Upper lobe of left lung (tissue), 6 donors: ENCODE measurements around the gene RPL28. TPM values are rescaled to one million over a fixed set of nuclear protein-coding genes. Genes with fewer than 3 reads are reported as not detected.

Experiments used
- ATAC-seq, 2 donors: fragments of 200-7000 bp; cut with Tn5 transposase; one replicate each; pipeline ENCODE4 v1.9.1; 2022; ENCODE audit warnings: mild to moderate bottlenecking in 2 of 2, moderate library complexity in 2 of 2; ENCODE audit not compliant: low FRiP score in 2 of 2
- DNase-seq, 2 donors: peaks; one replicate each; pipeline ENCODE4 v3.0.0-alpha.2; 2019 to 2020
- H3K27ac ChIP-seq, 4 donors: fragments of 200-600 bp; sonication (generic); one replicate each; pipeline ENCODE4 v1.5.1; 2016 to 2019
- H3K27me3 ChIP-seq, 4 donors: fragments of 200-600 bp; sonication (generic); one replicate each; pipeline ENCODE4 v1.5.1; 2017 to 2019
- H3K36me3 ChIP-seq, 4 donors: fragments of 200-600 bp; sonication (generic); one replicate each; pipeline ENCODE4 v1.5.1; 2016 to 2019
- H3K4me1 ChIP-seq, 4 donors: fragments of 200-600 bp; sonication (generic); one replicate each; pipeline ENCODE4 v1.5.1; 2018 to 2019
- H3K4me3 ChIP-seq, 4 donors: fragments of 200-600 bp; sonication (generic); one replicate each; pipeline ENCODE4 v1.5.1; 2017 to 2019; ENCODE audit warnings: mild to moderate bottlenecking in 2 of 4, moderate library complexity in 1 of 4
- H3K9me3 ChIP-seq, 4 donors: fragments of 200-600 bp; sonication (generic); one replicate each; pipeline ENCODE4 v1.5.1; 2018 to 2019
- CTCF ChIP-seq, 6 experiments: fragments of 450-650 bp in 4 of 6; fragments of 200-600 bp in 2 of 6; sonication (generic) in 2 of 6; IDR thresholded peaks; one replicate each; pipeline ENCODE4 v1.5.1; 2016 to 2019; ENCODE audit warnings: antibody characterized with exemption in 6 of 6
- EP300 ChIP-seq, 4 donors: sonication (generic); formaldehyde crosslinking; IDR thresholded peaks; one replicate each; pipeline ENCODE4 v1.5.1; 2017; ENCODE audit warnings: antibody characterized with exemption in 4 of 4, control low read depth in 2 of 4
- POLR2A ChIP-seq, 4 donors: fragments of 450-650 bp; IDR thresholded peaks; one replicate each; pipeline ENCODE4 v1.5.1; 2016 to 2017; ENCODE audit warnings: antibody characterized with exemption in 4 of 4, mild to moderate bottlenecking in 2 of 4
- POLR2AphosphoS5 ChIP-seq, 2 donors: sonication (generic); formaldehyde crosslinking; IDR thresholded peaks; one replicate each; pipeline ENCODE4 v1.5.1; 2017; ENCODE audit warnings: antibody characterized with exemption in 2 of 2
- WGBS, 2 donors: methylation state at CpG; one replicate each; pipeline ENCODE4 v1.1.5; 2017 to 2018; 5-methylcytosine and 5-hydroxymethylcytosine counted together
- total RNA-seq, 6 donors: library from RNA; depleted of rRNA in 4 of 6; stranded (reverse); fragments of >200 nt in 4 of 6; gene quantifications; one replicate each; pipeline versions ENCODE4 v1.1.0 to v1.2.1, GENCODE V29; 2016 to 2021
- donor health status: DM: no; HTN: no; CAD: no; lungs with moderate emphysema.
- donor health status: DM: no; HTN: yes; CAD: no; lungs with severe emphysema.

RPL28 gene
- total RNA-seq, 6 donors from 2014 or later = 308 to 1,892 (median 534) TPM

DNA sequence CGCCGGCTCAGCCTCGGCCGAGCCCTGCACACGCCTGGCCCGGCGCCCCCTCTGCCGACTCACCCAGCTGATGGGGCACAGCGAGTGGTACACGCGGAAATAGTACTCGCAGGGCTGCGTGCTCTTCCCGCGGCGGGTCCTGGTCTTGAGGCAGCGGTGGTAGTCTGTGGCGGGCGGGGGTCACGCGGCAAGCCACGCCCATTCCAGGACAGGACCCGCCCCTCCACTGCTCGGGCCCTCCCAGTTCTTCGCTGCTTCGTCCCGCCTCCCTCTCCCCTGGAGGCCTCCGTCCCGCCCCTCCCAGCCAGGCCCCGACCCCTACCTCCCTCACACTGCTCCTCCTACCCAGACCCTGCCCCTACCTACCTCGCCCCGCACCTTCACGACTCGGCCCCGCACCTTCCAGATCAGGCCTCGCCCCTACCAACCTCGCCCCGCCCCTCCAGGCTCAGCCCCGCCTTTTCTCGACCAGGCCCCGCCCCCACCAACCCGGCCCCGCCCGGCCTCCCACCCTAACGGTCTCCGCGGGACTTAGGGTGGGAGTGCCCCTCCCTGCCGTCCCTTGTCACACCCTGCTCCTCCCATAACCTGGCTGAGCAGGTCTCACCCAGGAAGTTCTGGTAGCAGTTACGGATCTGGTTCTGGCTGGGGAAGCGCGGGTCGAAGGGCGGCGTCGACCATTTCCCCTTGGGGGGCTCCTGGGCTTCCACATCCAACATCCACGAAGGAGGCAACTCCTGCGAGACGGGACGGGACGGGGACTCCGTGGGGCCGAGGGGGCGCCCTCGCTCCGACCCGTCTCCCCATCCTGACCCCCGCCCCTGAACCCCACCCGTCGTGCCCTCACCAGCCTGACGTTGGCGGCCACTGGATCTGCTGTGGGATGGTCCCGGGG lies 31.7 kb upstream of the RPL28 start:
- Histone ChIP-seq H3K27me3 (peaks cover 2 to 36% (median 23%) of the 10 kb centered on the region in 4 donors), H3K9me3 (no peaks in the 10 kb centered on the region), H3K27ac (no peak overlapping the region), H3K36me3 (no peaks in the 10 kb centered on the region), H3K4me3 (peak overlapping the region; percentile 10 to 53 (median 42)), H3K4me1 (peaks cover 15 to 22% (median 19%) of the 10 kb centered on the region in 4 donors)
- peak; percentile 82 to 93 for DNase-seq
- TF ChIP-seq CTCF (IDR thresholded peaks at IDR 0.05) (no peak), POLR2A (IDR thresholded peaks at IDR 0.05) (no peak), EP300 (IDR thresholded peaks at IDR 0.05) (no peak), POLR2AphosphoS5 (IDR thresholded peaks at IDR 0.05) (no peak)
- peak in 1 of 2 donors; percentile 90 for ATAC-seq
- 2 to 4% methylated on average over 19 to 41 of the region's 72 CpGs for WGBS, 2 donors

DNA sequence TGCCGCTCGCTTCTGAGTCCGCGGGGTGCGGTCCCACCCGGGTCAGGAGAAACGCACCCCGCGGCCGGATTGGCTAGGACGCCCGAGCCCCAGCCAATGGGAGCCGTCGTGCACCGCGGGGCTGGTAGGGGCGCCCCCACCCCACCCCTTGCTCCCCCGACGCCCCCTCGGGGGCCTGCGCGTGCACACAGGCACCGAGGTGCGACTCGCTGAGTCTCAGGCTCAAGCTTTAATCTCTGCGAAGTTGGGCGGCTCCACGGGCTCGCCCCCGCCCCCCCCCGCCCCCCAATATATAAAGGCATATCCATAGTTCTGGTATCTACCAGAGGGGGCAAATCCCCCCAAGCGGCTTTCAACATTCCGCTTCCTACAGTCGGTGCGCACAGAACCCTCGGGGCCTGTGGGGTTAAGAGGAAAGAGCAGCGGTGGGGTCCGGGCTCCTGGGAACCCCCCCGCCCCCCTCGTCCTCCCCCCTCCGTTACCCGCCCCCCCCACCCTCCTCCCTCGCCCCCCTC lies 31.0 kb upstream of the RPL28 start, which contains the start of gene COX6B2:
Gene COX6B2, minus strand, starts transcription at position 22 of the 515 bp plus-strand sequence. CDS start 198 bp downstream, outside the sequence.
- Histone ChIP-seq H3K36me3 (no peaks in the 10 kb centered on the region), H3K4me3 (peak within 1 kb of the TSS; percentile 10 to 53 (median 42)), H3K9me3 (no peaks in the 10 kb centered on the region), H3K27me3 (peaks cover 2 to 36% (median 23%) of the 10 kb centered on the region in 4 donors), H3K4me1 (peaks cover 15 to 22% (median 19%) of the 10 kb centered on the region in 4 donors), H3K27ac (no peak within 1 kb of the TSS)
- 0 to 6% methylated on average over 3 to 11 of the region's 43 CpGs for WGBS, 2 donors
- peak in 1 of 2 donors; percentile 71 for DNase-seq
- no peak for ATAC-seq
- TF ChIP-seq POLR2A (IDR thresholded peaks at IDR 0.05) (no peak), EP300 (IDR thresholded peaks at IDR 0.05) (no peak), CTCF (IDR thresholded peaks at IDR 0.05) (no peak), POLR2AphosphoS5 (IDR thresholded peaks at IDR 0.05) (no peak)

DNA sequence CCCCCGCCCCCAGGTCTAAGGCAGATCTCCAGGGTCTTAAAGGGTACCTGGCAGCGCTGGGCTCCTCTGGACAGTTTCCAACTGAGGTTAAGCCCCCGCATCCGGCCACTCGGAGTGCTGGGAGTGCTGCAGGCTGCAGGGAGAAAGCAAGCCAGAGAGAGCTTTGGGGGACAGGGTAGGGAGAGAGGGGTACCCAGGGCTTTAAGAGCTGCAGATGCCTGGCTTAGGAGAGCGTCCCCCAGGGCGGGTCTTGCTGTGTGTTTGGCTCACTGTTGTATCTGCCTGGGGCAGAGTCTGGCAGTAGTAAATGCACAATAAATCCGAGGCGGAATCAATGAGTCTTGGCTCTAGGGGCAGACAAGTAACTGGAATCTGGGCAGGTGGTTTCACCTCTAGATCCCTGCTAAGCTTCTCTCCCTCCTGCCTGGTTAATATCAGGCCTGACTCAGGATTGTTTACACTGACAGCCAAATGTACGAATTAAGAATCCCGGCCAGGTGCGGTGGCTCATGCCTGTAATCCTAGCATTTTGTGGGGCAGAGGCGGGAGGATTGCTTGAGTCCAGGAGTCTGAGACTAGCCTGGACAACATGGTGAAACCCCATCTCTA lies 30.4 kb upstream of the RPL28 start:
- WGBS, 2 donors = 44 to 46% methylated on average over 11 to 12 of the region's 13 CpGs

GRCh38 chr19:55358493-55358892 lies 27.2 kb upstream of the RPL28 start:
- no peak for ATAC-seq
- H3K9me3 ChIP-seq = no peaks in the 10 kb centered on the region
- TF ChIP-seq POLR2A (IDR thresholded peaks at IDR 0.05) = no peak
- no peak for TF ChIP-seq POLR2AphosphoS5 (IDR thresholded peaks at IDR 0.05)
- H3K36me3 ChIP-seq = no peaks in the 10 kb centered on the region
- H3K27me3 ChIP-seq = peaks cover 2 to 18% (median 13%) of the 10 kb centered on the region in 4 donors
- no peak overlapping the region for H3K4me3 ChIP-seq
- no peak overlapping the region for H3K27ac ChIP-seq
- WGBS, 2 donors = 84 to 93% methylated on average over 13 to 16 of the region's 19 CpGs
- DNase-seq = peak in 1 of 2 donors; percentile 65
- H3K4me1 ChIP-seq = peaks cover 11 to 15% (median 14%) of the 10 kb centered on the region in 4 donors

More for the DNA sequence above, 30.4 kb upstream of the RPL28 start:
- Histone ChIP-seq H3K4me3 (no peak overlapping the region), H3K9me3 (no peaks in the 10 kb centered on the region), H3K36me3 (no peaks in the 10 kb centered on the region), H3K27ac (no peak overlapping the region), H3K27me3 (peaks cover 2 to 36% (median 23%) of the 10 kb centered on the region in 4 donors), H3K4me1 (peaks cover 15 to 22% (median 19%) of the 10 kb centered on the region in 4 donors)
- TF ChIP-seq POLR2AphosphoS5 (IDR thresholded peaks at IDR 0.05) = no peak
- TF ChIP-seq POLR2A (IDR thresholded peaks at IDR 0.05) = no peak
- no peak for TF ChIP-seq EP300 (IDR thresholded peaks at IDR 0.05)
- no peak for TF ChIP-seq CTCF (IDR thresholded peaks at IDR 0.05)
- ATAC-seq (no peak), DNase-seq (no peak)
